Amniotic epithelial cell (primary cell): ENCODE results near the gene LYPD1.
A peak's percentile ranks its signal among the peaks of the same experiment; 100 is the strongest.

Experiments
- DNase-seq: peaks from one replicate; pipeline ENCODE4 v3.0.0-alpha.2; 2010; ENCODE audit warnings: low read depth

The LYPD1 gene

GRCh38 chr2:132668189-132668823 is 1.7 kb downstream of the LYPD1 start:
- peak; percentile 32 for DNase-seq

GRCh38 chr2:132667706-132668105 is 2.3 kb downstream of the LYPD1 start:
- no peak for DNase-seq

- DNase-seq, result no peak
These were observed 4.4 kb downstream of the LYPD1 start for GRCh38 chr2:132665401-132666140.

GRCh38 chr2:132664096-132664495 is 5.9 kb downstream of the LYPD1 start:
- peak; percentile 33 for DNase-seq

- no peak for DNase-seq
These were observed 7.3 kb downstream of the LYPD1 start for GRCh38 chr2:132662732-132663131.

- DNase-seq, result no peak
These were observed 10.7 kb downstream of the LYPD1 start for GRCh38 chr2:132659331-132659730.

GRCh38 chr2:132656266-132656975 is 13.6 kb downstream of the LYPD1 start:
- DNase-seq, result no peak

GRCh38 chr2:132654968-132655367 is 15.0 kb downstream of the LYPD1 start:
- DNase-seq, result no peak

GRCh38 chr2:132654335-132654734 is 15.7 kb downstream of the LYPD1 start:
- no peak for DNase-seq

GRCh38 chr2:132652474-132652873 is 17.5 kb downstream of the LYPD1 start:
- peak; percentile 31 for DNase-seq

- no peak for DNase-seq
These were observed 18.6 kb downstream of the LYPD1 start for GRCh38 chr2:132651115-132652045.

- no peak for DNase-seq
These were observed 23.4 kb downstream of the LYPD1 start for GRCh38 chr2:132646540-132647108.

- no peak for DNase-seq
These were observed 24.1 kb downstream of the LYPD1 start for GRCh38 chr2:132645722-132646539.

GRCh38 chr2:132645176-132645575 is 24.8 kb downstream of the LYPD1 start:
- DNase-seq, result no peak

GRCh38 chr2:132642415-132642814 is 27.6 kb downstream of the LYPD1 start:
- no peak for DNase-seq

- DNase-seq, result no peak
These were observed 28.2 kb downstream of the LYPD1 start for GRCh38 chr2:132641819-132642218.

GRCh38 chr2:132640116-132640515 is 29.9 kb downstream of the LYPD1 start:
- no peak for DNase-seq

- no peak for DNase-seq
These were observed 31.5 kb downstream of the LYPD1 start for GRCh38 chr2:132638313-132639040.

GRCh38 chr2:132636346-132636745 is 33.7 kb downstream of the LYPD1 start:
- no peak for DNase-seq

- no peak for DNase-seq
These were observed 36.4 kb downstream of the LYPD1 start for GRCh38 chr2:132633635-132634034.
